ENCODE measurements around the gene MATN3.

DNA sequence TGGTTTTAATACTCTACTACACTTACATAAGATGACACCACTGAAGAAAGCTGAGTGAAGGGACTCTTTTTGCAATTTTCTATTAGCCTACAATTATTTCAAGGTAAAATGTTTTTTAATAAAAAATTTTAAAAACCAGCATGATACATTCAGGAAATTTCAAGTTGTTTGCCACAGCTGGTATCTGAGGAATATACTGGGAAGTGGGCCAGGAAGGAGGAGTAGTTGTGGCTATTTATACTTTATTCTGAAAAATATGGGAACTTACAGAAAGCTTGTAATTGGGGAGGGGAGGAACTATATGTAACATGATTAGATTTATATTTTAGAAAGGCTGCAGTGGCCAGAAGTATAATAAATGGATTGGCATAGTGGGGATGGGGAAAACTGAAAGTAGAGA lies 63.4 kb downstream of the MATN3 start:
- TF ChIP-seq, protein P1, sequence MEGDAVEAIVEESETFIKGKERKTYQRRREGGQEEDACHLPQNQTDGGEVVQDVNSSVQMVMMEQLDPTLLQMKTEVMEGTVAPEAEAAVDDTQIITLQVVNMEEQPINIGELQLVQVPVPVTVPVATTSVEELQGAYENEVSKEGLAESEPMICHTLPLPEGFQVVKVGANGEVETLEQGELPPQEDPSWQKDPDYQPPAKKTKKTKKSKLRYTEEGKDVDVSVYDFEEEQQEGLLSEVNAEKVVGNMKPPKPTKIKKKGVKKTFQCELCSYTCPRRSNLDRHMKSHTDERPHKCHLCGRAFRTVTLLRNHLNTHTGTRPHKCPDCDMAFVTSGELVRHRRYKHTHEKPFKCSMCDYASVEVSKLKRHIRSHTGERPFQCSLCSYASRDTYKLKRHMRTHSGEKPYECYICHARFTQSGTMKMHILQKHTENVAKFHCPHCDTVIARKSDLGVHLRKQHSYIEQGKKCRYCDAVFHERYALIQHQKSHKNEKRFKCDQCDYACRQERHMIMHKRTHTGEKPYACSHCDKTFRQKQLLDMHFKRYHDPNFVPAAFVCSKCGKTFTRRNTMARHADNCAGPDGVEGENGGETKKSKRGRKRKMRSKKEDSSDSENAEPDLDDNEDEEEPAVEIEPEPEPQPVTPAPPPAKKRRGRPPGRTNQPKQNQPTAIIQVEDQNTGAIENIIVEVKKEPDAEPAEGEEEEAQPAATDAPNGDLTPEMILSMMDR (conservative IDR thresholded peaks at IDR 0.05; ENCODE audit: low read length): no peak
- TF ChIP-seq EZH2phosphoT487 (IDR thresholded peaks at IDR 0.05; ENCODE audit: borderline replicate concordance, low read depth, low read length): no peak
